Uterus (tissue), 2 donors: ENCODE data around the gene COPZ2.

Experiments used
- CTCF ChIP-seq, 4 experiments: fragments of 200-600 bp in 2 of 4; fragments of 450-650 bp in 2 of 4; sonication (generic) in 2 of 4; IDR thresholded peaks; one replicate each; pipeline ENCODE4 v1.5.1; 2016 to 2019; ENCODE audit warnings: antibody characterized with exemption in 4 of 4, mild to moderate bottlenecking in 2 of 4, moderate library complexity in 1 of 4
- POLR2A ChIP-seq, 2 donors: fragments of 450-650 bp; IDR thresholded peaks; one replicate each; pipeline ENCODE4 v1.6.1; 2016; ENCODE audit warnings: antibody characterized with exemption in 2 of 2, mild to moderate bottlenecking in 1 of 2, moderate library complexity in 1 of 2

GRCh38 chr17:47978324-47978723 lies 59.3 kb downstream of the COPZ2 start:
- peak; percentile 43 to 62 (median 48) for TF ChIP-seq CTCF (IDR thresholded peaks at IDR 0.05)
- no peak for TF ChIP-seq POLR2A (IDR thresholded peaks at IDR 0.05)
